Kidney (tissue), 14 donors: ENCODE data around the gene SLC66A2. TPM values are rescaled to one million over a fixed set of nuclear protein-coding genes. Genes with fewer than 3 reads are reported as not detected.
"Not testable (repeated sequence)": the region's sequence is repeated elsewhere in the genome, so short reads cannot be mapped to it uniquely, and the experiment has no call there.

Source experiments
- DNase-seq, 5 donors: peaks; one replicate each; pipeline ENCODE4 v3.0.0-alpha.2; 2013 to 2020
- FAIRE-seq: peaks from 2 replicates; lab custom pipeline; 2012; peaks lifted over from hg19 to GRCh38; lab: Jason Lieb, UNC
- H3K27ac ChIP-seq, 2 donors: one replicate each; pipeline ENCODE4 v1.7.0; 2013; ENCODE audit warnings: low read depth in 2 of 2, low read length in 2 of 2, inconsistent platforms in 1 of 2
- H3K27me3 ChIP-seq: one replicate; pipeline ENCODE4 v1.7.1; 2013; ENCODE audit warnings: low read length, inconsistent platforms; ENCODE audit not compliant: control insufficient read depth, insufficient read depth
- H3K36me3 ChIP-seq, 3 donors: one replicate each; pipeline versions ENCODE4 v1.7.0 to v1.7.1; 2013; ENCODE audit warnings: low read length in 3 of 3, control low read depth in 1 of 3, inconsistent platforms in 1 of 3; ENCODE audit not compliant: insufficient read depth in 3 of 3, control insufficient read depth in 2 of 3
- H3K4me1 ChIP-seq, 3 donors: one replicate each; pipeline versions ENCODE4 v1.7.0 to v1.7.1; 2013; ENCODE audit warnings: low read length in 3 of 3, inconsistent platforms in 1 of 3, low read depth in 1 of 3; ENCODE audit not compliant: control insufficient read depth in 2 of 3, insufficient read depth in 2 of 3
- H3K4me3 ChIP-seq, 3 donors: one replicate each; pipeline versions ENCODE4 v1.7.0 to v1.8.1; 2013; ENCODE audit warnings: low read length in 3 of 3, control low read depth in 1 of 3, inconsistent platforms in 1 of 3
- H3K9ac ChIP-seq, 3 donors: one replicate each; pipeline versions ENCODE4 v1.7.0 to v1.7.1; 2013; ENCODE audit warnings: low read length in 3 of 3, control low read depth in 1 of 3, inconsistent platforms in 1 of 3
- H3K9me3 ChIP-seq, 3 donors: one replicate each; pipeline versions ENCODE4 v1.7.0 to v1.7.1; 2013; ENCODE audit warnings: low read length in 3 of 3, control low read depth in 1 of 3, inconsistent platforms in 1 of 3; ENCODE audit not compliant: control insufficient read depth in 2 of 3, insufficient read depth in 1 of 3
- CTCF ChIP-seq: IDR thresholded peaks from 3 replicates; pipeline ENCODE4 v1.5.1; 2012; ENCODE audit warnings: mild to moderate bottlenecking, moderate library complexity, borderline replicate concordance; ENCODE audit not compliant: insufficient read depth; ENCODE audit errors: extremely low read depth
- intact Hi-C: fragments of 100-400 bp; cut with DNase I; formaldehyde crosslinking; loops from one replicate; pipeline ENCODE4 v1.11.1; 2022
- polyA plus RNA-seq: library from polyadenylated mRNA; stranded (reverse); fragments of 350-450 nt; fragmentation: Illumina TruSeq; extraction: RNeasy Lipid Tissue Mini Kit (QIAGEN cat#74804); gene quantifications from one replicate; pipeline ENCODE4 v1.2.3, GENCODE V29; 2014; ENCODE audit warnings: low read depth, low replicate concordance; ENCODE audit not compliant: insufficient read depth
- total RNA-seq: library from RNA; stranded (reverse); fragmentation: NEBNext Ultra II Directional; extraction: Animal tissue kit (Norgen Biotek cat#: 25700); gene quantifications from one replicate; pipeline ENCODE4 v1.2.1, GENCODE V29; 2021
- donor health status: control.
- donor health status: control.
- donor health status: control.
- donor health status: control.
- donor health status: control.
- donor health status: DM: yes; HTN: yes; CAD: no.
- donor health status: Normal renal cell carcinoma (clear cell type).

The SLC66A2 gene
- total and polyA plus RNA-seq, 2 donors from 2014 or later: 41.9 to 45.5 TPM

- no peak for TF ChIP-seq CTCF
- Histone ChIP-seq H3K27ac (no peak overlapping the region), H3K27me3 (no peaks in the 10 kb centered on the region), H3K9me3 (no peaks in the 10 kb centered on the region), H3K9ac (no peak overlapping the region), H3K36me3 (no peaks in the 10 kb centered on the region), H3K4me1 (no peaks in the 10 kb centered on the region), H3K4me3 (no peak overlapping the region)
- intact Hi-C loops: no loop called here
- FAIRE-seq (no peak), DNase-seq (no peak)
These were observed 84.4 kb downstream of the SLC66A2 start for GRCh38 chr18:79866889-79867574.

- intact Hi-C loops, H3K9me3 ChIP-seq, DNase-seq, H3K27me3 ChIP-seq, H3K4me1 ChIP-seq, H3K9ac ChIP-seq, FAIRE-seq, H3K27ac ChIP-seq, H3K4me3 ChIP-seq, H3K36me3 ChIP-seq: not testable (repeated sequence)
These were observed 85.5 kb downstream of the SLC66A2 start for GRCh38 chr18:79865951-79866350.

GRCh38 chr18:79864955-79865354 is 86.5 kb downstream of the SLC66A2 start:
- DNase-seq: peak in 1 of 5 donors; percentile 4

GRCh38 chr18:79864006-79864725 is 87.3 kb downstream of the SLC66A2 start:
- TF ChIP-seq CTCF: no peak
- no peaks in the 10 kb centered on the region for H3K4me1 ChIP-seq
- no peak overlapping the region for H3K9ac ChIP-seq
- FAIRE-seq (no peak), DNase-seq (peak in 1 of 5 donors; percentile 50)
- intact Hi-C loops: no loop called here
- no peaks in the 10 kb centered on the region for H3K9me3 ChIP-seq
- no peak overlapping the region for H3K4me3 ChIP-seq
- no peaks in the 10 kb centered on the region for H3K36me3 ChIP-seq
- no peaks in the 10 kb centered on the region for H3K27me3 ChIP-seq
- H3K27ac ChIP-seq: no peak overlapping the region

More at GRCh38 chr18:79864955-79865354, 86.5 kb downstream of the SLC66A2 start:
- H3K27ac ChIP-seq, H3K9me3 ChIP-seq, H3K27me3 ChIP-seq, H3K4me1 ChIP-seq, H3K4me3 ChIP-seq, H3K36me3 ChIP-seq, H3K9ac ChIP-seq, intact Hi-C loops, FAIRE-seq: not testable (repeated sequence)
